Keratinocyte (primary cell): ENCODE measurements around the gene SLC38A3. TPM values are rescaled to one million over a fixed set of nuclear protein-coding genes. Genes with fewer than 3 reads are reported as not detected.
A peak's percentile ranks its signal among the peaks of the same experiment; 100 is the strongest.

Source experiments
- DNase-seq: peaks from one replicate; pipeline ENCODE4 v3.0.0-alpha.2; 2011; ENCODE audit warnings: low read depth, missing footprints, low spot score
- FAIRE-seq: peaks from 2 replicates; lab custom pipeline; 2011; peaks lifted over from hg19 to GRCh38; lab: Jason Lieb, UNC
- H2AFZ ChIP-seq: 2 replicates; pipeline ENCODE4 v1.6.0; 2012; ENCODE audit warnings: low read length, control low read depth, inconsistent platforms; ENCODE audit not compliant: control insufficient read depth
- H3K27ac ChIP-seq: 2 replicates; pipeline ENCODE4 v1.5.1; 2011; ENCODE audit warnings: low read length; ENCODE audit not compliant: control insufficient read depth, insufficient read depth
- H3K27me3 ChIP-seq: 3 replicates; pipeline ENCODE4 v1.6.0; 2011; ENCODE audit warnings: low read length; ENCODE audit not compliant: control insufficient read depth, insufficient read depth; ENCODE audit errors: extremely low read depth
- H3K36me3 ChIP-seq, 2 experiments: 2 replicates in 1 of 2; 3 replicates in 1 of 2; pipeline ENCODE4 v1.5.1; 2011; ENCODE audit warnings: low read length in 2 of 2, mild to moderate bottlenecking in 1 of 2; ENCODE audit not compliant: control insufficient read depth in 2 of 2, insufficient read depth in 2 of 2; ENCODE audit errors: extremely low read depth in 1 of 2
- H3K4me1 ChIP-seq: 3 replicates; pipeline ENCODE4 v1.5.1; 2011; ENCODE audit warnings: low read length; ENCODE audit not compliant: control insufficient read depth, insufficient read depth; ENCODE audit errors: extremely low read depth
- H3K4me2 ChIP-seq: 3 replicates; pipeline ENCODE4 v1.6.0; 2011; ENCODE audit warnings: low read depth, low read length; ENCODE audit not compliant: control insufficient read depth, insufficient read depth; ENCODE audit errors: extremely low read depth
- H3K4me3 ChIP-seq, 3 experiments: fragments of 200-600 bp in 1 of 3; sonication (generic) in 1 of 3; 2 replicates in 2 of 3; 3 replicates in 1 of 3; pipeline ENCODE4 v1.5.1; 2011 to 2016; ENCODE audit warnings: low read length in 3 of 3, mild to moderate bottlenecking in 3 of 3, control low read depth in 2 of 3, inconsistent platforms in 1 of 3, low read depth in 1 of 3, mixed read lengths in 1 of 3, mixed run types in 1 of 3, moderate library complexity in 1 of 3; ENCODE audit not compliant: control insufficient read depth in 2 of 3, insufficient read depth in 2 of 3; ENCODE audit errors: extremely low read depth in 1 of 3
- H3K79me2 ChIP-seq: 2 replicates; pipeline ENCODE4 v1.6.0; 2012; ENCODE audit warnings: low read length; ENCODE audit not compliant: control insufficient read depth, insufficient read depth
- H3K9ac ChIP-seq: 3 replicates; pipeline ENCODE4 v1.6.0; 2011; ENCODE audit warnings: low read length; ENCODE audit not compliant: control insufficient read depth, insufficient read depth; ENCODE audit errors: extremely low read depth
- H3K9me1 ChIP-seq: 3 replicates; pipeline ENCODE4 v1.6.0; 2011; ENCODE audit warnings: low read length; ENCODE audit not compliant: control insufficient read depth, insufficient read depth; ENCODE audit errors: extremely low read depth
- H3K9me3 ChIP-seq: 2 replicates; pipeline ENCODE4 v1.5.1; 2012; ENCODE audit warnings: low read depth, low read length; ENCODE audit not compliant: control insufficient read depth
- H4K20me1 ChIP-seq: 3 replicates; pipeline ENCODE4 v1.6.0; 2011; ENCODE audit warnings: low read length; ENCODE audit not compliant: control insufficient read depth, insufficient read depth; ENCODE audit errors: extremely low read depth
- CTCF ChIP-seq, 3 experiments: IDR thresholded peaks in 1 of 3; conservative IDR thresholded peaks in 1 of 3; optimal IDR thresholded peaks in 1 of 3; 2 replicates in 2 of 3; 3 replicates in 1 of 3; pipeline versions ENCODE3 to v1.5.1; 2011; ENCODE audit warnings: low read length in 3 of 3, mild to moderate bottlenecking in 3 of 3, moderate library complexity in 2 of 3, control low read depth in 1 of 3, inconsistent platforms in 1 of 3; ENCODE audit not compliant: insufficient read depth in 2 of 3; ENCODE audit errors: extremely low read depth in 1 of 3
- EZH2 ChIP-seq: IDR thresholded peaks from one replicate; pipeline ENCODE4 v1.6.1; 2012; ENCODE audit warnings: inconsistent platforms, mild to moderate bottlenecking, low read length, moderate library complexity
- dilution Hi-C: fragments of 300-500 bp; cut with MboI; formaldehyde crosslinking; loops from one replicate; pipeline ENCODE4 v1.7.0; 2020; ENCODE audit warnings: low sequenced_read_pairs; ENCODE audit not compliant: extremely low pct_ligation_motif_present
- polyA plus RNA-seq, 5 experiments: library from polyadenylated mRNA; depleted of rRNA in 3 of 5; stranded (reverse) in 3 of 5; stranded (forward) in 1 of 5; unstranded in 1 of 5; fragments of >200 nt; gene quantifications; 1 replicate in 1 of 5; 2 replicates in 3 of 5; 3 replicates in 1 of 5; pipeline versions ENCODE4 v1.2.1 to v1.2.3, GENCODE V29; 2011 to 2012; ENCODE audit warnings: missing spikeins in 2 of 5, low read depth in 1 of 5, low replicate concordance in 1 of 5

Gene SLC38A3
- polyA plus RNA-seq, 1 donor (not counting 4 experiments of a cell fraction or from before 2014, with no cell fraction given), result not detected

GRCh38 chr3:50245831-50246516, 40.9 kb downstream of the SLC38A3 start:
- Histone ChIP-seq H3K27me3 (no peaks in the 10 kb centered on the region), H3K79me2 (peaks cover 85% of the 10 kb centered on the region), H3K4me1 (peaks cover 70% of the 10 kb centered on the region), H3K9ac (peak overlapping the region; percentile 76), H3K4me2 (peak overlapping the region; percentile 85), H2AFZ (peak overlapping the region; percentile 20), H3K36me3 (peaks cover 13 to 27% of the 10 kb centered on the region in 2 experiments), H3K4me3 (peak overlapping the region in 2 of 3 experiments; percentile 44 to 61), H3K27ac (peak overlapping the region; percentile 86), H4K20me1 (peaks cover 18% of the 10 kb centered on the region), H3K9me1 (peaks cover 3% of the 10 kb centered on the region), H3K9me3 (no peaks in the 10 kb centered on the region)
- dilution Hi-C loops, result no loop called here
- no peak for DNase-seq
- TF ChIP-seq EZH2 (no peak), CTCF (optimal IDR thresholded peaks at IDR 0.05 in 1 of 3, IDR thresholded peaks at IDR 0.05 in 1 of 3, conservative IDR thresholded peaks at IDR 0.05 in 1 of 3; ENCODE audit: extremely low read depth in 1 of 3, insufficient read depth in 2 of 3, low read length in 3 of 3) (peak in 2 of 3 experiments; percentile 94 to 97)
- no peak for FAIRE-seq

- H3K36me3 ChIP-seq, result peaks cover 13 to 28% of the 10 kb centered on the region in 2 experiments
- H3K4me3 ChIP-seq, result peak overlapping the region in 1 of 3 experiments; percentile 61
Measured at GRCh38 chr3:50246517-50246954, 41.5 kb downstream of the SLC38A3 start.

More at GRCh38 chr3:50246517-50246954, 41.5 kb downstream of the SLC38A3 start:
- FAIRE-seq (peak; percentile 93), DNase-seq (peak; percentile 96)
- peak overlapping the region; percentile 85 for H3K4me2 ChIP-seq
- TF ChIP-seq EZH2 (no peak), CTCF (optimal IDR thresholded peaks at IDR 0.05 in 1 of 3, IDR thresholded peaks at IDR 0.05 in 1 of 3, conservative IDR thresholded peaks at IDR 0.05 in 1 of 3; ENCODE audit: extremely low read depth in 1 of 3, insufficient read depth in 2 of 3, low read length in 3 of 3) (no peak)
- H3K4me1 ChIP-seq, result peaks cover 70% of the 10 kb centered on the region
- H4K20me1 ChIP-seq, result peaks cover 15% of the 10 kb centered on the region
- peaks cover 1% of the 10 kb centered on the region for H3K9me1 ChIP-seq
- H3K27ac ChIP-seq, result peak overlapping the region; percentile 86
- H3K27me3 ChIP-seq, result no peaks in the 10 kb centered on the region
- no peaks in the 10 kb centered on the region for H3K9me3 ChIP-seq
- peaks cover 82% of the 10 kb centered on the region for H3K79me2 ChIP-seq
- dilution Hi-C loops, result no loop called here
- H2AFZ ChIP-seq, result no peak overlapping the region
- peak overlapping the region; percentile 76 for H3K9ac ChIP-seq
